Measurements from ENCODE around the gene MAP3K15. TPM values are rescaled to one million over a fixed set of nuclear protein-coding genes. Genes with fewer than 3 reads are reported as not detected.

Gene MAP3K15
- total RNA-seq, 1 experiment from 2014 or later: 3.8 TPM

GRCh38 chrX:19377799-19378198 is 137.5 kb downstream of the MAP3K15 start:
- no peak for TF ChIP-seq ERG (CRISPR knock-in tag; IDR thresholded peaks at IDR 0.05)
- TF ChIP-seq NFE2L1 (CRISPR knock-in tag; IDR thresholded peaks at IDR 0.05): no peak
- TF ChIP-seq E2F4 (CRISPR knock-in tag; IDR thresholded peaks at IDR 0.05; ENCODE audit: borderline replicate concordance, low read depth): no peak
- no peak for TF ChIP-seq MLX (CRISPR knock-in tag; IDR thresholded peaks at IDR 0.05)
- no peak for TF ChIP-seq CDX4 (CRISPR knock-in tag; IDR thresholded peaks at IDR 0.05; ENCODE audit: borderline replicate concordance)
- TF ChIP-seq ZNF121 (CRISPR knock-in tag; IDR thresholded peaks at IDR 0.05): no peak
- no peak for TF ChIP-seq TEAD4 (CRISPR knock-in tag; IDR thresholded peaks at IDR 0.05)
- no peak for TF ChIP-seq E2F5 (CRISPR knock-in tag; IDR thresholded peaks at IDR 0.05)
- TF ChIP-seq CREM (CRISPR knock-in tag; IDR thresholded peaks at IDR 0.05): no peak
- TF ChIP-seq STAT6 (CRISPR knock-in tag; conservative IDR thresholded peaks at IDR 0.05; ENCODE audit: low read depth): no peak
- no peak for TF ChIP-seq TP53 (CRISPR knock-in tag; IDR thresholded peaks at IDR 0.05)
- TF ChIP-seq HMGA2 (CRISPR knock-in tag; IDR thresholded peaks at IDR 0.05): no peak
- no peak for TF ChIP-seq CTCF (IDR thresholded peaks at IDR 0.05)
- TF ChIP-seq KAT7 (CRISPR knock-in tag; IDR thresholded peaks at IDR 0.05; ENCODE audit: borderline replicate concordance): no peak
- TF ChIP-seq ZNF263 (CRISPR knock-in tag; IDR thresholded peaks at IDR 0.05; ENCODE audit: low read depth): no peak
- TF ChIP-seq JAZF1 (CRISPR knock-in tag; IDR thresholded peaks at IDR 0.05): no peak
- no peak for TF ChIP-seq NR2C2 (CRISPR knock-in tag; IDR thresholded peaks at IDR 0.05)
- no peak for TF ChIP-seq CBFB (CRISPR knock-in tag; IDR thresholded peaks at IDR 0.05; ENCODE audit: low read depth)
- TF ChIP-seq NR1H2 (CRISPR knock-in tag; IDR thresholded peaks at IDR 0.05): no peak
- TF ChIP-seq USF2 (CRISPR knock-in tag; IDR thresholded peaks at IDR 0.05): no peak
- ATAC-seq (no peak), DNase-seq (ENCODE audit: low spot score) (no peak)
- H3K9me3 Mint-ChIP-seq: no peaks in the 10 kb centered on the region
- no peaks in the 10 kb centered on the region for H3K4me1 Mint-ChIP-seq
- POLR2A ChIA-PET: interaction anchor here (0.5 kb wide), 1 partner anchor 19 kb away, joined by 4 read pairs; no protein-coding TSS in a partner anchor
- H3K4me3 Mint-ChIP-seq: no peak overlapping the region
- H3K27me3 Mint-ChIP-seq (ENCODE audit: low read depth): peaks cover 5% of the 10 kb centered on the region
- CTCF ChIA-PET: no interaction called here
- H3K27ac Mint-ChIP-seq: no peak overlapping the region
- H3K36me3 Mint-ChIP-seq: no peaks in the 10 kb centered on the region

Measured in WTC11 (cell line).